ENCODE data around the gene EIF4A2.
"Not testable (repeated sequence)": the region's sequence is repeated elsewhere in the genome, so short reads cannot be mapped to it uniquely, and the experiment has no call there.

DNA sequence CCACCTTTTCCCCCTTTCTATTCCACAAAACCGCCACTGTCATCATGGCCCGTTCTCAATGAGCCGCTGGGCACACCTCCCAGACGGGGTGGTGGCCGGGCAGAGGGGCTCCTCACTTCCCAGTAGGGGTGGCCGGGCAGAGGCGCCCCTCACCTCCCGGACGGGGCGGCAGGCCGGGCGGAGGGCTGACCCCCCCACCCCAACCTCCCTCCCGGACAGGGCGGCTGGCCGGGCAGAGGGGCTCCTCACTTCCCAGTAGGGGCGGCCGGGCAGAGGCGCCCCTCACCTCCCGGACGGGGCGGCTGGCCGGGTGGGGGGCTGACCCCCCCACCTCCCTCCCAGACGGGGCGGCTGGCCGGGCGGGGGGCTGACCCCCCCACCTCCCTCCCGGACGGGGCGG lies 27.9 kb downstream of the EIF4A2 start:
- not testable (repeated sequence) for TF ChIP-seq NBN (IDR thresholded peaks at IDR 0.05; ENCODE audit: low read depth); GATAD2A (IDR thresholded peaks at IDR 0.05); CHD4 (IDR thresholded peaks at IDR 0.05; ENCODE audit: insufficient read depth, insufficient replicate concordance, low read depth, low read length, poor library complexity, severe bottlenecking)
- TF ChIP-seq, protein P1, sequence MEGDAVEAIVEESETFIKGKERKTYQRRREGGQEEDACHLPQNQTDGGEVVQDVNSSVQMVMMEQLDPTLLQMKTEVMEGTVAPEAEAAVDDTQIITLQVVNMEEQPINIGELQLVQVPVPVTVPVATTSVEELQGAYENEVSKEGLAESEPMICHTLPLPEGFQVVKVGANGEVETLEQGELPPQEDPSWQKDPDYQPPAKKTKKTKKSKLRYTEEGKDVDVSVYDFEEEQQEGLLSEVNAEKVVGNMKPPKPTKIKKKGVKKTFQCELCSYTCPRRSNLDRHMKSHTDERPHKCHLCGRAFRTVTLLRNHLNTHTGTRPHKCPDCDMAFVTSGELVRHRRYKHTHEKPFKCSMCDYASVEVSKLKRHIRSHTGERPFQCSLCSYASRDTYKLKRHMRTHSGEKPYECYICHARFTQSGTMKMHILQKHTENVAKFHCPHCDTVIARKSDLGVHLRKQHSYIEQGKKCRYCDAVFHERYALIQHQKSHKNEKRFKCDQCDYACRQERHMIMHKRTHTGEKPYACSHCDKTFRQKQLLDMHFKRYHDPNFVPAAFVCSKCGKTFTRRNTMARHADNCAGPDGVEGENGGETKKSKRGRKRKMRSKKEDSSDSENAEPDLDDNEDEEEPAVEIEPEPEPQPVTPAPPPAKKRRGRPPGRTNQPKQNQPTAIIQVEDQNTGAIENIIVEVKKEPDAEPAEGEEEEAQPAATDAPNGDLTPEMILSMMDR (IDR thresholded peaks at IDR 0.05 in 2 of 3, conservative IDR thresholded peaks at IDR 0.05 in 1 of 3; ENCODE audit: insufficient read depth in 2 of 3, low read depth in 1 of 3, low read length in 3 of 3): not testable (repeated sequence)

All from K562 (cell line).